Ovary (tissue), 3 donors: Measurements from ENCODE around the gene TMEM131.
"Not testable (repeated sequence)": the region's sequence is repeated elsewhere in the genome, so short reads cannot be mapped to it uniquely, and the experiment has no call there.

Experiments
- POLR2A ChIP-seq: fragments of 450-650 bp; IDR thresholded peaks from one replicate; pipeline ENCODE4 v1.6.1; 2017; ENCODE audit warnings: antibody characterized with exemption, mild to moderate bottlenecking, moderate library complexity
- TF ChIP-seq, protein P1 (sequence below), 3 donors: fragments of 450-650 bp in 2 of 3; fragments of 200-600 bp in 1 of 3; IDR thresholded peaks; one replicate each; pipeline versions ENCODE4 v1.5.1 to v1.8.0; 2016 to 2022; ENCODE audit warnings: antibody characterized with exemption in 3 of 3, mild to moderate bottlenecking in 1 of 3
- donor health status: DM: no; HTN: no; CAD: no.

DNA sequence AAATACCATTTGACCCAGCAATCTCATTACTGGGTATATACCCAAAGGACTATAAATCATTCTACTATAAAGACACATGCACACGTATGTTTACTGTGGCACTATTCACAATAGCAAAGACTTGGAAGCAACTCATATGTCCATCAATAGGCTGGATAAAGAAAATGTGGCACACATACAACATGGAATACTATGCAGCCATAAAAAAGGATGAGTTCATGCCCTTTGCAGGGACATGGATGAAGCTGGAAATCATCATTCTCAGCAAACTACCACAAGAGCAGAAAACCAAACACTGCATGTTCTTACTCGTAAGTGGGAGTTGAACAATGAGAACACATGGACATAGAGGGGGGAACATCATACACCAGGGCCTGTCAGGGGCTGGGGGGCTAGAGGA, 117.4 kb downstream of the TMEM131 start:
- TF ChIP-seq, protein P1, sequence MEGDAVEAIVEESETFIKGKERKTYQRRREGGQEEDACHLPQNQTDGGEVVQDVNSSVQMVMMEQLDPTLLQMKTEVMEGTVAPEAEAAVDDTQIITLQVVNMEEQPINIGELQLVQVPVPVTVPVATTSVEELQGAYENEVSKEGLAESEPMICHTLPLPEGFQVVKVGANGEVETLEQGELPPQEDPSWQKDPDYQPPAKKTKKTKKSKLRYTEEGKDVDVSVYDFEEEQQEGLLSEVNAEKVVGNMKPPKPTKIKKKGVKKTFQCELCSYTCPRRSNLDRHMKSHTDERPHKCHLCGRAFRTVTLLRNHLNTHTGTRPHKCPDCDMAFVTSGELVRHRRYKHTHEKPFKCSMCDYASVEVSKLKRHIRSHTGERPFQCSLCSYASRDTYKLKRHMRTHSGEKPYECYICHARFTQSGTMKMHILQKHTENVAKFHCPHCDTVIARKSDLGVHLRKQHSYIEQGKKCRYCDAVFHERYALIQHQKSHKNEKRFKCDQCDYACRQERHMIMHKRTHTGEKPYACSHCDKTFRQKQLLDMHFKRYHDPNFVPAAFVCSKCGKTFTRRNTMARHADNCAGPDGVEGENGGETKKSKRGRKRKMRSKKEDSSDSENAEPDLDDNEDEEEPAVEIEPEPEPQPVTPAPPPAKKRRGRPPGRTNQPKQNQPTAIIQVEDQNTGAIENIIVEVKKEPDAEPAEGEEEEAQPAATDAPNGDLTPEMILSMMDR (IDR thresholded peaks at IDR 0.05): not testable (repeated sequence)
- TF ChIP-seq POLR2A: not testable (repeated sequence)
